ENCODE measurements around the gene BRINP1. TPM values are rescaled to one million over a fixed set of nuclear protein-coding genes. Genes with fewer than 3 reads are reported as not detected.

BRINP1 gene
- total RNA-seq, 1 donor, result 17.0 TPM

- Histone ChIP-seq H3K79me2 (ENCODE audit: insufficient read depth, low read length) (no peaks in the 10 kb centered on the region), H3K27ac (ENCODE audit: low read depth, low read length) (no peak overlapping the region), H3K9me3 (ENCODE audit: low read depth, low read length) (no peaks in the 10 kb centered on the region), H3K27me3 (ENCODE audit: insufficient read depth, low read length) (no peaks in the 10 kb centered on the region), H3K4me1 (ENCODE audit: insufficient read depth, low read length) (no peaks in the 10 kb centered on the region), H3K36me3 (ENCODE audit: insufficient read depth, low read length) (no peaks in the 10 kb centered on the region), H3K4me2 (ENCODE audit: insufficient read depth, low read length) (no peak overlapping the region), H4K20me1 (ENCODE audit: insufficient read depth, low read length) (no peaks in the 10 kb centered on the region), H2AFZ (ENCODE audit: low read length) (no peak overlapping the region), H3K4me3 (ENCODE audit: insufficient read depth, low read length) (no peak overlapping the region)
- no peak for TF ChIP-seq CTCF (IDR thresholded peaks at IDR 0.05; ENCODE audit: extremely low read depth, low read depth, low read length)
- DNase-seq (ENCODE audit: insufficient read length, low spot score, missing footprints), result no peak
Measured at GRCh38 chr9:119167876-119168275, 201.4 kb downstream of the BRINP1 start.

GRCh38 chr9:119167267-119167666, 202.0 kb downstream of the BRINP1 start:
- Histone ChIP-seq H3K4me2 (ENCODE audit: insufficient read depth, low read length) (no peak overlapping the region), H3K79me2 (ENCODE audit: insufficient read depth, low read length) (no peaks in the 10 kb centered on the region), H3K27me3 (ENCODE audit: insufficient read depth, low read length) (no peaks in the 10 kb centered on the region), H3K4me1 (ENCODE audit: insufficient read depth, low read length) (no peaks in the 10 kb centered on the region), H2AFZ (ENCODE audit: low read length) (no peak overlapping the region), H3K36me3 (ENCODE audit: insufficient read depth, low read length) (no peaks in the 10 kb centered on the region), H4K20me1 (ENCODE audit: insufficient read depth, low read length) (no peaks in the 10 kb centered on the region), H3K9me3 (ENCODE audit: low read depth, low read length) (no peaks in the 10 kb centered on the region), H3K27ac (ENCODE audit: low read depth, low read length) (no peak overlapping the region), H3K4me3 (ENCODE audit: insufficient read depth, low read length) (no peak overlapping the region)
- TF ChIP-seq CTCF (IDR thresholded peaks at IDR 0.05; ENCODE audit: extremely low read depth, low read depth, low read length), result no peak
- DNase-seq (ENCODE audit: insufficient read length, low spot score, missing footprints), result no peak

- no peaks in the 10 kb centered on the region for H3K27me3 ChIP-seq (ENCODE audit: insufficient read depth, low read length)
- TF ChIP-seq CTCF (IDR thresholded peaks at IDR 0.05; ENCODE audit: extremely low read depth, low read depth, low read length), result no peak
Measured at GRCh38 chr9:119166096-119166495, 203.1 kb downstream of the BRINP1 start.

GRCh38 chr9:119165131-119165530, 204.1 kb downstream of the BRINP1 start:
- Histone ChIP-seq H3K4me1 (ENCODE audit: insufficient read depth, low read length) (no peaks in the 10 kb centered on the region), H3K36me3 (ENCODE audit: insufficient read depth, low read length) (no peaks in the 10 kb centered on the region), H3K4me3 (ENCODE audit: insufficient read depth, low read length) (no peak overlapping the region), H3K4me2 (ENCODE audit: insufficient read depth, low read length) (no peak overlapping the region), H3K27ac (ENCODE audit: low read depth, low read length) (no peak overlapping the region), H2AFZ (ENCODE audit: low read length) (no peak overlapping the region), H4K20me1 (ENCODE audit: insufficient read depth, low read length) (no peaks in the 10 kb centered on the region), H3K9me3 (ENCODE audit: low read depth, low read length) (no peaks in the 10 kb centered on the region), H3K27me3 (ENCODE audit: insufficient read depth, low read length) (no peaks in the 10 kb centered on the region), H3K79me2 (ENCODE audit: insufficient read depth, low read length) (no peaks in the 10 kb centered on the region)
- DNase-seq (ENCODE audit: insufficient read length, low spot score, missing footprints), result no peak
- TF ChIP-seq CTCF (IDR thresholded peaks at IDR 0.05; ENCODE audit: extremely low read depth, low read depth, low read length), result no peak

More at GRCh38 chr9:119166096-119166495, 203.1 kb downstream of the BRINP1 start:
- no peaks in the 10 kb centered on the region for H3K79me2 ChIP-seq (ENCODE audit: insufficient read depth, low read length)
- no peak overlapping the region for H3K4me3 ChIP-seq (ENCODE audit: insufficient read depth, low read length)
- H3K27ac ChIP-seq (ENCODE audit: low read depth, low read length), result no peak overlapping the region
- H3K4me1 ChIP-seq (ENCODE audit: insufficient read depth, low read length), result no peaks in the 10 kb centered on the region
- no peaks in the 10 kb centered on the region for H3K9me3 ChIP-seq (ENCODE audit: low read depth, low read length)
- DNase-seq (ENCODE audit: insufficient read length, low spot score, missing footprints), result no peak
- no peaks in the 10 kb centered on the region for H3K36me3 ChIP-seq (ENCODE audit: insufficient read depth, low read length)
- no peaks in the 10 kb centered on the region for H4K20me1 ChIP-seq (ENCODE audit: insufficient read depth, low read length)
- H2AFZ ChIP-seq (ENCODE audit: low read length), result no peak overlapping the region
- no peak overlapping the region for H3K4me2 ChIP-seq (ENCODE audit: insufficient read depth, low read length)

All from osteoblast (primary cell).